H1 (cell line): ENCODE measurements around the gene SYP. TPM values are rescaled to one million over a fixed set of nuclear protein-coding genes. Genes with fewer than 3 reads are reported as not detected.

Experiments
- CBX8 ChIP-seq: fragments of 300-800, 300-1000 bp; sonication (generic); IDR thresholded peaks from 2 replicates; pipeline ENCODE4 v1.7.1; 2016; ENCODE audit warnings: low read depth, low read length, borderline replicate concordance
- CHD2 ChIP-seq: IDR thresholded peaks from 2 replicates; pipeline ENCODE4 v1.6.1; 2012; ENCODE audit warnings: low read length, improper control_type of control experiment
- SP2 ChIP-seq: IDR thresholded peaks from 2 replicates; pipeline ENCODE4 v1.6.1; 2012; ENCODE audit warnings: mild to moderate bottlenecking, low read length, inconsistent platforms
- YY1 ChIP-seq: IDR thresholded peaks from 2 replicates; pipeline ENCODE4 v1.6.1; 2011; ENCODE audit warnings: low read depth, mild to moderate bottlenecking, low read length
- polyA plus RNA-seq, 7 experiments: library from polyadenylated mRNA; depleted of rRNA in 3 of 7; stranded (reverse) in 5 of 7; unstranded in 2 of 7; fragments of >200 nt in 5 of 7; fragments of 200-250 nt in 2 of 7; gene quantifications; 1 replicate in 5 of 7; 2 replicates in 1 of 7; 4 replicates in 1 of 7; pipeline versions ENCODE4 v1.2.1 to v1.2.3, GENCODE V29; 2011 to 2013; ENCODE audit warnings: missing spikeins in 2 of 7, mixed read lengths in 2 of 7
- total RNA-seq: library from RNA; stranded (reverse); fragmentation: NEBNext Ultra II Directional; extraction: Animal tissue kit (Norgen Biotek cat#: 25700); gene quantifications from 2 replicates; pipeline ENCODE4 v1.2.1, GENCODE V29; 2021

Gene SYP
- total and polyA plus RNA-seq, 2 of the 8 experiments (the other 6 are each of a cell fraction or from before 2014, with no cell fraction given): 4.3 to 10.8 TPM

GRCh38 chrX:49178537-49178936 lies 21.5 kb downstream of the SYP start (continued):
- no peak for TF ChIP-seq SP2
- no peak for TF ChIP-seq YY1
- TF ChIP-seq CBX8: no peak
- TF ChIP-seq CHD2: no peak
